Measurements from ENCODE around the gene PARVA.

PARVA gene

GRCh38 chr11:12460466-12460865, 83.1 kb downstream of the PARVA start:
- no peak for DNase-seq

- DNase-seq = no peak
These were observed 84.1 kb downstream of the PARVA start for GRCh38 chr11:12461516-12461915.

- no peak for DNase-seq
These were observed 86.9 kb downstream of the PARVA start for GRCh38 chr11:12464303-12464702.

GRCh38 chr11:12465332-12465731, 88.0 kb downstream of the PARVA start:
- DNase-seq = no peak

GRCh38 chr11:12467610-12468009, 90.2 kb downstream of the PARVA start:
- DNase-seq = no peak

- DNase-seq = no peak
These were observed 92.1 kb downstream of the PARVA start for GRCh38 chr11:12469451-12469850.

GRCh38 chr11:12470236-12470635, 92.9 kb downstream of the PARVA start:
- DNase-seq = no peak

GRCh38 chr11:12472401-12473005, 95.1 kb downstream of the PARVA start:
- no peak for DNase-seq

GRCh38 chr11:12473381-12473780, 96.0 kb downstream of the PARVA start:
- DNase-seq = no peak

- DNase-seq = no peak
These were observed 97.5 kb downstream of the PARVA start for GRCh38 chr11:12474871-12475270.

GRCh38 chr11:12478743-12479142, 101.4 kb downstream of the PARVA start:
- DNase-seq = no peak

- no peak for DNase-seq
These were observed 103.0 kb downstream of the PARVA start for GRCh38 chr11:12480401-12480800.

GRCh38 chr11:12482839-12483238, 105.5 kb downstream of the PARVA start:
- DNase-seq = no peak

- no peak for DNase-seq
These were observed 106.2 kb downstream of the PARVA start for GRCh38 chr11:12483604-12484003.

- DNase-seq = no peak
These were observed 108.0 kb downstream of the PARVA start for GRCh38 chr11:12485328-12485727.

GRCh38 chr11:12489246-12489772, 111.9 kb downstream of the PARVA start:
- no peak for DNase-seq

GRCh38 chr11:12494699-12495098, 117.3 kb downstream of the PARVA start:
- no peak for DNase-seq

- no peak for DNase-seq
These were observed 119.0 kb downstream of the PARVA start for GRCh38 chr11:12496181-12497025.

- no peak for DNase-seq
These were observed 120.1 kb downstream of the PARVA start for GRCh38 chr11:12497431-12497830.

- no peak for DNase-seq
These were observed 121.7 kb downstream of the PARVA start for GRCh38 chr11:12499071-12499470.

GRCh38 chr11:12502046-12502445, 124.7 kb downstream of the PARVA start:
- no peak for DNase-seq

- DNase-seq = no peak
These were observed 125.7 kb downstream of the PARVA start for GRCh38 chr11:12503039-12503484.

GRCh38 chr11:12503886-12504285, 126.5 kb downstream of the PARVA start:
- DNase-seq = no peak

GRCh38 chr11:12505183-12505582, 127.8 kb downstream of the PARVA start:
- no peak for DNase-seq

Data from stimulated activated naive CD4-positive, alpha-beta T cell treated with Interleukin-2 at 50 U/mL for 16 hours (primary cell).